Middle frontal gyrus (tissue), 1 donor: ENCODE data around the gene IP6K3.

ENCODE experiments used
- DNase-seq: peaks from one replicate; pipeline ENCODE4 v3.0.0-alpha.2; 2015; ENCODE audit warnings: low spot score; ENCODE audit errors: extremely low spot score

IP6K3 gene

GRCh38 chr6:33709605-33710295 is 37.0 kb downstream of the IP6K3 start:
- no peak for DNase-seq

- DNase-seq = no peak
Observed at GRCh38 chr6:33708516-33709204, 38.0 kb downstream of the IP6K3 start.

GRCh38 chr6:33707771-33708170 is 38.9 kb downstream of the IP6K3 start:
- DNase-seq = no peak

GRCh38 chr6:33705955-33706725 is 40.6 kb downstream of the IP6K3 start:
- DNase-seq = no peak

GRCh38 chr6:33705268-33705885 is 41.3 kb downstream of the IP6K3 start:
- DNase-seq = no peak

GRCh38 chr6:33704215-33705066 is 42.3 kb downstream of the IP6K3 start:
- DNase-seq = no peak

GRCh38 chr6:33702345-33702977 is 44.2 kb downstream of the IP6K3 start:
- no peak for DNase-seq

- DNase-seq = no peak
Observed at GRCh38 chr6:33700391-33701050, 46.2 kb downstream of the IP6K3 start.

- no peak for DNase-seq
Observed at GRCh38 chr6:33699739-33700138, 47.0 kb downstream of the IP6K3 start.

- DNase-seq = no peak
Observed at GRCh38 chr6:33699131-33699530, 47.6 kb downstream of the IP6K3 start.

GRCh38 chr6:33698494-33698893 is 48.2 kb downstream of the IP6K3 start:
- no peak for DNase-seq

- DNase-seq = no peak
Observed at GRCh38 chr6:33697845-33698244, 48.9 kb downstream of the IP6K3 start.

GRCh38 chr6:33696548-33697518 is 49.9 kb downstream of the IP6K3 start:
- no peak for DNase-seq

GRCh38 chr6:33696076-33696475 is 50.6 kb downstream of the IP6K3 start:
- no peak for DNase-seq

- DNase-seq = no peak
Observed at GRCh38 chr6:33695451-33695887, 51.2 kb downstream of the IP6K3 start.

GRCh38 chr6:33694977-33695376 is 51.7 kb downstream of the IP6K3 start:
- no peak for DNase-seq

GRCh38 chr6:33694401-33694931 is 52.2 kb downstream of the IP6K3 start:
- no peak for DNase-seq
